ENCODE measurements around the gene FAM174C.
"Not testable (repeated sequence)": the region's sequence is repeated elsewhere in the genome, so short reads cannot be mapped to it uniquely, and the experiment has no call there.

FAM174C gene

DNA sequence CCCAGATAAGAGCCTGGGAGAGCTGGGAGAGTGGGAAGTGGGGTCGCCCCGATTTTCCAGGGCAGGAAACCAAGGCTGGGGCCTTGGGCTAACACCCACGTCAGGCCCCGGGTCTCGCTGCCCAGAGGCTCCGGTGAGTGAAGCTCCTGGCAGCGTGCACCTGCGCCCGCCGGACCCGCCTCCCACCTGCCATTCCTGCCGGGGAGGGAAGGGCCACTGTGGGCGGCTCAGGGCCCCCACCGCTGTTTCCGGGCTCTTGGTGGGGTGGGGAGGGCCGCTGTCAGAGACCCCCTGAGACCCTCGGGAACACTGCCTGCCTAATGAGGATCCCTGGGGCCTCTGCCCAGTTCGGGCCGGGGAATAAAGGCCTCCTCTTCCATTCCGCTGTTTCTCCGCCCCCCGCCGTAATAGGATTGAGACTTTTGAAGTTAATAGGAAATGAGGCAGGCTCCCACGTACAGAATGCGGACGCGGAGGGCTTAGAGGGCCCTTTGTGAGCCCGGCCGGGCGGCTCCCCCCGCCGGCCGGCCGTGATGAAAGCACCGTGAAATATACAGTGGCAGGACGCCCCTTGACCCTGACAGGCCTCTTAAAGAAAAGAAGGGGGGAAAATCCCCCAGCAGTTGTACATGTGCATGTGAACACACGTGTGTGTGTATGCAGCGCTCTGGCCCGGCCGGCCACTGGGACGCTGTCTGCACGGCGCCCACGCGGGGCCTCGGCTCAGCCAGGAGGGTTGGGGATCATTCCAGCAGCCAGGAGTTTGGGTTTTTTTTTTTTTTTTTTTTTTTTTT lies 43.5 kb downstream of the FAM174C start:
- ChIA-PET CTCF (no interaction called here), POLR2A (interaction anchor here (2.0 kb wide), 1 partner anchor 50 kb away, joined by 4 read pairs; the partner anchor contains the start of gene CIRBP)
- no peak for DNase-seq (ENCODE audit: extremely low spot score)
- peak; percentile 88 for TF ChIP-seq ZNF384 (IDR thresholded peaks at IDR 0.05)
- TF ChIP-seq, protein P1, sequence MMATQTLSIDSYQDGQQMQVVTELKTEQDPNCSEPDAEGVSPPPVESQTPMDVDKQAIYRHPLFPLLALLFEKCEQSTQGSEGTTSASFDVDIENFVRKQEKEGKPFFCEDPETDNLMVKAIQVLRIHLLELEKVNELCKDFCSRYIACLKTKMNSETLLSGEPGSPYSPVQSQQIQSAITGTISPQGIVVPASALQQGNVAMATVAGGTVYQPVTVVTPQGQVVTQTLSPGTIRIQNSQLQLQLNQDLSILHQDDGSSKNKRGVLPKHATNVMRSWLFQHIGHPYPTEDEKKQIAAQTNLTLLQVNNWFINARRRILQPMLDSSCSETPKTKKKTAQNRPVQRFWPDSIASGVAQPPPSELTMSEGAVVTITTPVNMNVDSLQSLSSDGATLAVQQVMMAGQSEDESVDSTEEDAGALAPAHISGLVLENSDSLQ (IDR thresholded peaks at IDR 0.05) = no peak

GRCh38 chr19:1320282-1320650 lies 44.9 kb downstream of the FAM174C start:
- CTCF ChIA-PET; POLR2A ChIA-PET; DNase-seq (ENCODE audit: extremely low spot score): not testable (repeated sequence)

GRCh38 chr19:1321539-1321938 lies 46.2 kb downstream of the FAM174C start:
- ChIA-PET CTCF (no interaction called here), POLR2A (no interaction called here)
- TF ChIP-seq HDGF (IDR thresholded peaks at IDR 0.05; ENCODE audit: borderline replicate concordance) (no peak), BHLHE40 (IDR thresholded peaks at IDR 0.05; ENCODE audit: borderline replicate concordance) (no peak), ARNT (IDR thresholded peaks at IDR 0.05) (no peak), FOXA1 (IDR thresholded peaks at IDR 0.05) (no peak), L3MBTL2 (conservative IDR thresholded peaks at IDR 0.05) (no peak), ZNF384 (IDR thresholded peaks at IDR 0.05) (no peak), NFRKB (IDR thresholded peaks at IDR 0.05) (no peak), LEF1 (IDR thresholded peaks at IDR 0.05; ENCODE audit: borderline replicate concordance) (no peak), SP1 (IDR thresholded peaks at IDR 0.05) (no peak), ELF4 (IDR thresholded peaks at IDR 0.05) (no peak), SUZ12 (IDR thresholded peaks at IDR 0.05) (no peak), FOXM1 (IDR thresholded peaks at IDR 0.05; ENCODE audit: borderline replicate concordance) (no peak), CTBP1 (IDR thresholded peaks at IDR 0.05; ENCODE audit: borderline replicate concordance) (no peak), TARDBP (IDR thresholded peaks at IDR 0.05) (no peak), FOXK2 (IDR thresholded peaks at IDR 0.05) (no peak)
- TF ChIP-seq, protein P1 (IDR thresholded peaks at IDR 0.05) = no peak
- DNase-seq (ENCODE audit: extremely low spot score) = no peak

DNA sequence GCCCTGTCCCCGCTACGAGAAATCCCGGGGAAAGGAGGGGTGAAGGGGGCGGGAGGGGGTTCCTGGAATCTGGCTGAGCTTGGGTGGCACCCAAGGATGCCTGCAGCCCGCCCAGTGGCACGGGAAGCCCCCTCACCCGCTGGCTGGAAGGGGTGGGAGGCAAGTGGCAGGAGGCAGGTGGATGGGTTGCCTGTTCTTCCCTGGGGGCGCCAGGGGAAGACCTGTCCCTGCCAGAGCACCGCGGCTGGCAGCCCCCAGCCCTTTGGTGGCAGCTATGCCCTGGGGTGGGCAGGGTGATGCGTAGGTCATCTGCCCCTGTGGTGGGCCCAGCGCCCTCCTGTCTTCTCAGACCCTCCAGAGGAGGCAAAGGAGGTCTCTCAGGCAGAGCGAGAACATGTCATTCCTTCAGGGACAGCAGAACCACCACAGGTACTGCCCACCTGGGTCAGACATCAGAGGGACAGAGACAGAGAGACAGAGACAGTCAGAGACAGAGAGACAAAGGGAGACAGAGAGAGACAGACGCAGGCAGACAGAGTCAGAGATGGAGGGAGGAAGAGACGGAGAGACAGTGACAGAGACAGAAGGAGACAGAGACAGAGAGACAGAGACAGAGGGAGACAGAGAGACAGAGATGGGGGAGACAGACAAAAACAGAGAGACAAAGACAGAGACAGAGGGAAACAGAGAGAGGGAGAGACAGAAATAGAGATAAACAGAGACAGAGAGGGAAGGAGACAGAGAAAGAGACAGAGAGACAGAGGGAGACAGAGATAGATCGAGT lies 47.1 kb downstream of the FAM174C start:
- CTCF ChIA-PET = no interaction called here
- no peak for DNase-seq (ENCODE audit: extremely low spot score)
- POLR2A ChIA-PET = no interaction called here
- no peak for TF ChIP-seq FOXK2 (IDR thresholded peaks at IDR 0.05)

GRCh38 chr19:1324249-1324805 lies 49.0 kb downstream of the FAM174C start:
- POLR2A ChIA-PET = interaction anchor here (1.9 kb wide), 1 partner anchor 55 kb away, joined by 8 read pairs; the partner anchor contains the start of gene CIRBP
- no peak for TF ChIP-seq ELF4 (IDR thresholded peaks at IDR 0.05)
- no peak for TF ChIP-seq HDGF (IDR thresholded peaks at IDR 0.05; ENCODE audit: borderline replicate concordance)
- no peak for TF ChIP-seq FOXA1 (IDR thresholded peaks at IDR 0.05)
- TF ChIP-seq FOXK2 (IDR thresholded peaks at IDR 0.05) = no peak
- TF ChIP-seq FOXM1 (IDR thresholded peaks at IDR 0.05; ENCODE audit: borderline replicate concordance) = no peak
- no peak for TF ChIP-seq SUZ12 (IDR thresholded peaks at IDR 0.05)
- TF ChIP-seq ZNF384 (IDR thresholded peaks at IDR 0.05) = no peak
- TF ChIP-seq, protein P1 (IDR thresholded peaks at IDR 0.05) = no peak
- TF ChIP-seq SP1 (IDR thresholded peaks at IDR 0.05) = no peak
- no peak for TF ChIP-seq ARNT (IDR thresholded peaks at IDR 0.05)
- TF ChIP-seq CTBP1 (IDR thresholded peaks at IDR 0.05; ENCODE audit: borderline replicate concordance) = no peak
- no peak for TF ChIP-seq NFRKB (IDR thresholded peaks at IDR 0.05)
- no peak for TF ChIP-seq BHLHE40 (IDR thresholded peaks at IDR 0.05; ENCODE audit: borderline replicate concordance)
- no peak for TF ChIP-seq L3MBTL2 (conservative IDR thresholded peaks at IDR 0.05)
- no peak for TF ChIP-seq TARDBP (IDR thresholded peaks at IDR 0.05)
- no peak for TF ChIP-seq LEF1 (IDR thresholded peaks at IDR 0.05; ENCODE audit: borderline replicate concordance)
- DNase-seq (ENCODE audit: extremely low spot score) = no peak
- CTCF ChIA-PET = interaction anchor here (1.0 kb wide), 1 partner anchor 8 kb away, joined by 4 read pairs; no protein-coding TSS in a partner anchor

GRCh38 chr19:1324806-1325567 lies 49.7 kb downstream of the FAM174C start:
- POLR2A ChIA-PET = interaction anchor here (0.6 to 1.9 kb wide), 2 partner anchors 13 to 56 kb away, joined by 3 to 8 read pairs; partner anchors contain the start of gene CIRBP

More at GRCh38 chr19:1324806-1325567, 49.7 kb downstream of the FAM174C start:
- CTCF ChIA-PET = interaction anchor here (1.0 kb wide), 1 partner anchor 9 kb away, joined by 4 read pairs; no protein-coding TSS in a partner anchor
- DNase-seq (ENCODE audit: extremely low spot score) = peak; percentile 72
- TF ChIP-seq FOXK2 (IDR thresholded peaks at IDR 0.05) (no peak), ARNT (IDR thresholded peaks at IDR 0.05) (no peak), L3MBTL2 (conservative IDR thresholded peaks at IDR 0.05) (peak; percentile 85), ZNF384 (IDR thresholded peaks at IDR 0.05) (peak; percentile 52; the same call in 1 of the 2 replicates)
